ENCODE measurements around the gene WRNIP1. TPM values are rescaled to one million over a fixed set of nuclear protein-coding genes. Genes with fewer than 3 reads are reported as not detected.

The WRNIP1 gene
- total RNA-seq (2022; extraction: Qiagen RNA extraction; ENCODE audit: low read depth): 34.9 to 46.1 TPM (median 37.9 TPM) in 5 replicates

GRCh38 chr6:2765166-2765895 is at the start of gene WRNIP1:
TSS of gene WRNIP1 (plus strand) at chr6:2765393. CDS start at chr6:2765623, 230 bp downstream.

DNA sequence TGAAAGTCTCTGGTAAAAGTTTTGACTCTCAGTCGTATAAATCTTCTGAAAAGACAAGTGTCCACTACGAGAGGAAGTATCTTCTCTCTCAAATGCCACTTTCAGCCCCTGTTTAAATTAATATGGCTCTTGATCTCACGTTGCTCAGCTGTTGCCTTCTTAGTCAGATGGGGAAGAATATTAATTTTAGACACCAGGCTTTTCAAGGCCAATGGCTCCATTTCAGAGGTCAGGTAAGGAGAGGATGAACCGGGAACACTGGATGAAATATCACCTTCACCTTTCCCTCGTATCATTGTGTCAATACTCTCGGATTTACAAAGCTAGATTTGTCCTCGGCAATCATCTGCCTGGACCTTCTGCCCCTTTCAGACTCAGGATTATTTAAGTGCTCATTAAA is 14.4 kb upstream of the WRNIP1 start, which contains the start of gene MYLK4:
MYLK4 (minus strand) TSS at position 91 of the 400 bp plus-strand sequence. CDS start 1,628 bp downstream, outside the sequence.

Other genes starting within 250 kb of the WRNIP1 start
- 0.07 to 0.16 TPM (median 0.13 TPM) in 5 replicates for gene MYLK4, start 14.5 kb upstream of the WRNIP1 start, total RNA-seq (2022; extraction: Qiagen RNA extraction; ENCODE audit: low read depth)
- 47.7 to 58.4 TPM (median 54.3 TPM) in 5 replicates for gene SERPINB1, start 76.5 kb downstream of the WRNIP1 start, total RNA-seq (2022; extraction: Qiagen RNA extraction; ENCODE audit: low read depth)
- 6.6 to 12.7 TPM (median 12.1 TPM) in 5 replicates for gene SERPINB9, start 137.9 kb downstream of the WRNIP1 start, total RNA-seq (2022; extraction: Qiagen RNA extraction; ENCODE audit: low read depth)
- 143 to 151 TPM (median 144 TPM) in 5 replicates for gene SERPINB6, start 206.2 kb downstream of the WRNIP1 start, total RNA-seq (2022; extraction: Qiagen RNA extraction; ENCODE audit: low read depth)
- gene NQO2, start 234.5 kb downstream of the WRNIP1 start, total RNA-seq (2022; extraction: Qiagen RNA extraction; ENCODE audit: low read depth): 64.9 to 96.9 TPM (median 83.1 TPM) in 5 replicates